DND-41 (cell line): ENCODE measurements around the gene NRG3.

Source experiments
- ATAC-seq: fragments of 200-7000 bp; cut with Tn5 transposase; 3 replicates; pipeline ENCODE4 v1.9.1; 2021; ENCODE audit warnings: low read depth; ENCODE audit not compliant: insufficient read depth
- DNase-seq: peaks from one replicate; pipeline ENCODE4 v3.0.0-alpha.2; 2020
- H2AFZ ChIP-seq: 2 replicates; pipeline ENCODE4 v1.6.0; 2012; ENCODE audit warnings: low read depth, low read length
- H3K27ac ChIP-seq: 2 replicates; pipeline ENCODE4 v1.5.1; 2012; ENCODE audit warnings: low read length, inconsistent platforms
- H3K27me3 ChIP-seq: fragments of 200-600 bp; sonication (generic); 2 replicates; pipeline ENCODE4 v1.6.0; 2012; ENCODE audit warnings: low read length, mild to moderate bottlenecking, inconsistent platforms; ENCODE audit not compliant: insufficient read depth, poor library complexity
- H3K36me3 ChIP-seq: 2 replicates; pipeline ENCODE4 v1.5.1; 2012; ENCODE audit warnings: low read length, inconsistent platforms; ENCODE audit not compliant: insufficient read depth
- H3K4me1 ChIP-seq: 2 replicates; pipeline ENCODE4 v1.5.1; 2012; ENCODE audit warnings: mild to moderate bottlenecking, low read length; ENCODE audit not compliant: insufficient read depth
- H3K4me2 ChIP-seq: 2 replicates; pipeline ENCODE4 v1.6.0; 2012; ENCODE audit warnings: mild to moderate bottlenecking, moderate library complexity, low read length, inconsistent platforms; ENCODE audit not compliant: insufficient read depth
- H3K4me3 ChIP-seq, 2 experiments: fragments of 200-600 bp in 1 of 2; shearing (Covaris generic) in 1 of 2; 2 replicates each; pipeline ENCODE4 v1.5.1; 2012 to 2016; ENCODE audit warnings: inconsistent platforms in 2 of 2, low read length in 2 of 2, mild to moderate bottlenecking in 2 of 2, low read depth in 1 of 2, moderate library complexity in 1 of 2
- H3K79me2 ChIP-seq: 2 replicates; pipeline ENCODE4 v1.6.0; 2012; ENCODE audit warnings: low read length, inconsistent platforms; ENCODE audit not compliant: insufficient read depth
- H3K9ac ChIP-seq: 2 replicates; pipeline ENCODE4 v1.6.0; 2012; ENCODE audit warnings: low read depth, mild to moderate bottlenecking, inconsistent platforms, low read length, moderate library complexity
- H3K9me3 ChIP-seq: 2 replicates; pipeline ENCODE4 v1.5.1; 2012; ENCODE audit warnings: low read length, moderate library complexity, mild to moderate bottlenecking, inconsistent platforms; ENCODE audit not compliant: insufficient read depth, severe bottlenecking
- H4K20me1 ChIP-seq: 2 replicates; pipeline ENCODE4 v1.6.0; 2012; ENCODE audit warnings: low read length; ENCODE audit not compliant: insufficient read depth
- EZH2 ChIP-seq: IDR thresholded peaks from 3 replicates; pipeline ENCODE4 v1.6.1; 2012; ENCODE audit warnings: borderline replicate concordance, low read depth, mild to moderate bottlenecking, moderate library complexity, low read length, inconsistent platforms; ENCODE audit not compliant: severe bottlenecking
- TF ChIP-seq, protein P1 (sequence below): IDR thresholded peaks from 2 replicates; pipeline ENCODE4 v1.5.1; 2012; ENCODE audit warnings: borderline replicate concordance, low read length, moderate library complexity, mild to moderate bottlenecking; ENCODE audit not compliant: poor library complexity, severe bottlenecking; ENCODE audit errors: extremely low read depth

Gene NRG3

DNA sequence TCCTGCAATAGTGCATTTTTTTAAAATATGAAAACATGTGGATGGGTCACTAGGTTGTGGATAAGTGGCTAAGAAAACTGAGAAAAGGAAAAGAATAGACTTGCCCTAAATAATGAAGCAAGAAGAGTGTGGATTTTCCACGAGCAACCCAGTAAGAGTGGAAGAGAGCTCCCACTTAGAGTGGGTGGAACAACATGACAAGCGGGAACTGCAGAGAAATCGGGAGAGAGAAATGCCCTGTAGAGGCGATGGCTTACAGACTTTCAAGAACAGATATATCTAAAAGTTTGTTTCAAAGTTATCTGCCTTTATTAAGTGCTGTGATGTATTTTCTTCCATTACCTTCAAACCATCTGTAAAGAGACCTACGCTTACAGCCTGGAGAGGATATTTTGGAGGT is 26.1 kb upstream of the NRG3 start:
- Histone ChIP-seq H3K79me2 (no peaks in the 10 kb centered on the region), H2AFZ (no peak overlapping the region), H3K4me3 (no peak overlapping the region), H3K9me3 (no peaks in the 10 kb centered on the region), H3K27me3 (no peaks in the 10 kb centered on the region), H3K9ac (no peak overlapping the region), H4K20me1 (no peaks in the 10 kb centered on the region), H3K27ac (no peak overlapping the region), H3K4me1 (no peaks in the 10 kb centered on the region), H3K4me2 (no peak overlapping the region), H3K36me3 (no peaks in the 10 kb centered on the region)
- no peak for TF ChIP-seq EZH2
- TF ChIP-seq, protein P1, sequence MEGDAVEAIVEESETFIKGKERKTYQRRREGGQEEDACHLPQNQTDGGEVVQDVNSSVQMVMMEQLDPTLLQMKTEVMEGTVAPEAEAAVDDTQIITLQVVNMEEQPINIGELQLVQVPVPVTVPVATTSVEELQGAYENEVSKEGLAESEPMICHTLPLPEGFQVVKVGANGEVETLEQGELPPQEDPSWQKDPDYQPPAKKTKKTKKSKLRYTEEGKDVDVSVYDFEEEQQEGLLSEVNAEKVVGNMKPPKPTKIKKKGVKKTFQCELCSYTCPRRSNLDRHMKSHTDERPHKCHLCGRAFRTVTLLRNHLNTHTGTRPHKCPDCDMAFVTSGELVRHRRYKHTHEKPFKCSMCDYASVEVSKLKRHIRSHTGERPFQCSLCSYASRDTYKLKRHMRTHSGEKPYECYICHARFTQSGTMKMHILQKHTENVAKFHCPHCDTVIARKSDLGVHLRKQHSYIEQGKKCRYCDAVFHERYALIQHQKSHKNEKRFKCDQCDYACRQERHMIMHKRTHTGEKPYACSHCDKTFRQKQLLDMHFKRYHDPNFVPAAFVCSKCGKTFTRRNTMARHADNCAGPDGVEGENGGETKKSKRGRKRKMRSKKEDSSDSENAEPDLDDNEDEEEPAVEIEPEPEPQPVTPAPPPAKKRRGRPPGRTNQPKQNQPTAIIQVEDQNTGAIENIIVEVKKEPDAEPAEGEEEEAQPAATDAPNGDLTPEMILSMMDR = no peak
- ATAC-seq (no peak), DNase-seq (no peak)

DNA sequence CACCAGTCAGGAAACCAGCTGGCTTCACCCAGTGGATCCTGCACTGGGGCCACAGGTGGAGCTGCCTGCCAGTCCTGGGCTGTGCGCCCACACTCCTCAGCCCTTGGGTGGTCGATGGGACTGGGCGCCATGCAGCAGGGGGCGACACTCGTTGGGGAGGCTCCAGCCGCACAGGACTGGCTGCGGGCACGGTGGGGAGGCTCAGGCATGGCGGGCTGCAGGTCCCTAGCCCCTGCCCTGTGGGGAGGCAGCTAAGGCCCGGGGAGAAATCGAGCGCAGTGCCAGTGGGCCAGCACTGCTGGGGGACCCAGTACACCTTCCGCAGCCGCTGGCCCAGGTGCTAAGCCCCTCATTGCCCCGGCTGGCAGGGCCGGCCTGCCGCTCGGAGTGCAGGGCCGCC is 12.4 kb upstream of the NRG3 start:
- Histone ChIP-seq H4K20me1 (no peaks in the 10 kb centered on the region), H3K4me2 (no peak overlapping the region), H3K36me3 (no peaks in the 10 kb centered on the region), H2AFZ (no peak overlapping the region), H3K79me2 (no peaks in the 10 kb centered on the region), H3K9ac (no peak overlapping the region), H3K4me3 (no peak overlapping the region), H3K9me3 (peaks cover 4% of the 10 kb centered on the region), H3K4me1 (no peaks in the 10 kb centered on the region), H3K27ac (no peak overlapping the region), H3K27me3 (no peaks in the 10 kb centered on the region)
- TF ChIP-seq, protein P1 = no peak
- no peak for TF ChIP-seq EZH2
- no peak for ATAC-seq
- no peak for DNase-seq

DNA sequence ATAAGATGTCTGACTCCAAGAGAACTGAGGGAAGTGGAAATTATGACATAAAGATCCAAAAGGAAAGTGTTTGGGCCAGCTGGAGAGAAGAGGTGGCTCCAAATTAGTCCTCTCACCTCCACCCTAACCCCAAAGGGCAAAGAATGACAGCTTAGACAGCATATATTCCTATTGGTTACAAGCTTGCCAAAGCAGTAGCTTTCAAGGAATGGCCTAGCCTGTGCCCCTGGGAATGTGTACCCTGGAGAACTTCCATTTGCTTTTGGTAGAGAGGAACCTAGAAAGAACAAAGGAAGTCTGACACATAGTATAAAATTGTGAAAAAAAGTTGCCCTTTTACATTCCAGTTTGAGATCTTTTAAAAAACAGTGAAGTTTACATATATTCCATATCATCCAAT is 11.2 kb upstream of the NRG3 start:
- Histone ChIP-seq H3K9ac (no peak overlapping the region), H3K4me3 (no peak overlapping the region), H3K4me1 (no peaks in the 10 kb centered on the region), H3K36me3 (no peaks in the 10 kb centered on the region), H3K4me2 (no peak overlapping the region), H2AFZ (no peak overlapping the region), H3K27me3 (no peaks in the 10 kb centered on the region), H3K79me2 (no peaks in the 10 kb centered on the region), H4K20me1 (no peaks in the 10 kb centered on the region), H3K9me3 (peaks cover 4% of the 10 kb centered on the region), H3K27ac (no peak overlapping the region)
- TF ChIP-seq, protein P1 = no peak
- TF ChIP-seq EZH2 = no peak
- no peak for ATAC-seq
- DNase-seq = no peak

DNA sequence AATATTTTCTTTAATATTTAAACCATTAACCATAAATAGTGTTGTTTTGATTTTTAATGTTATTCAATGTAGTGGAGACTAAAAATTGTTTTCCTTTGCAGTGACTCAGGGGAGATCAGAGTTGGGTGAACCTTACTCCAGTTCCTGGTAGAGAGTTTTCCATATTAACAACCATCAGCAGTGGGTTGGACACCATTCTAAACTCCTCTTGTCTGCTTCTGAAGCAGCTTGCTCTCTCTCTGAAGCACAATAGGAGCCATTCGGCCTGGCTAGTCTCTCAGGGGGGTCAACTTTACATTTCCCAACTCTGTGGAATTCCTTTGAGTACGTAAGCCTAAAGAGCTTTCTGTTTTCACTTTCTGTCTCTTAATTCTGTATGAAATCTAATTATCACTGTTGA is 9.4 kb upstream of the NRG3 start:
- TF ChIP-seq, protein P1 = no peak
- no peak for TF ChIP-seq EZH2
- no peak for ATAC-seq
- Histone ChIP-seq H3K27ac (no peak overlapping the region), H3K9me3 (peaks cover 4% of the 10 kb centered on the region), H2AFZ (no peak overlapping the region), H3K4me3 (no peak overlapping the region), H4K20me1 (no peaks in the 10 kb centered on the region), H3K9ac (no peak overlapping the region), H3K79me2 (no peaks in the 10 kb centered on the region), H3K27me3 (no peaks in the 10 kb centered on the region), H3K4me2 (no peak overlapping the region), H3K4me1 (no peaks in the 10 kb centered on the region), H3K36me3 (no peaks in the 10 kb centered on the region)
- no peak for DNase-seq
